HG03280 (cell line): ENCODE data around the gene CRYBB1.

Experiments used
- ATAC-seq: cut with Tn5 transposase; IDR thresholded peaks from one replicate; pipeline ENCODE4 v1.9.1; 2021; ENCODE audit warnings: mild to moderate bottlenecking, moderate library complexity; ENCODE audit not compliant: unreplicated experiment

The CRYBB1 gene

DNA sequence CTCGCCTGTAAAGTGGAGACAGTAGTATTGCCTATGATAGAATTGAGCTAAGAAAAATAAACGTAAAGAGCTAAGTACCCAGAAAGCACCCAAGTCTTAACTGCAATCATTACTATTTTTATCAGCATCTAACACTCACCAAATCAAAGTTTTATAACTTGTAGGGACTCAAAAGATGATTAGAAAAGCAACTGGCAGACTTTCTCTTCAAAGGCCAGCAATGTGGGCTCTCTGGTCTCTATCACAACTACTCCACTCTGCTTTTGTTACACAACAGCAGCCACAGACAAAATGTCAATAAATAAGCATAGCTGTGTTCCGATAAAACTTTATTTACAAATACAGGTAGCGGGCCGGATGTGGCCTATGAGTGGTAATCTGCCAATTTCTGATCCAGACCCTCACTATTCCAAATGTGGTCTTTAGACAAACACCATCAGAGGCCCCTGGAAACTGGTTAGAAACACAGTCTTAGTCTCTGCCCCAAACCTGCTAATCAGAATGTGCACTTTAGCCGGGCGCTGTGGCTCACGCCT, 36.1 kb downstream of the CRYBB1 start:
- no peak for ATAC-seq

DNA sequence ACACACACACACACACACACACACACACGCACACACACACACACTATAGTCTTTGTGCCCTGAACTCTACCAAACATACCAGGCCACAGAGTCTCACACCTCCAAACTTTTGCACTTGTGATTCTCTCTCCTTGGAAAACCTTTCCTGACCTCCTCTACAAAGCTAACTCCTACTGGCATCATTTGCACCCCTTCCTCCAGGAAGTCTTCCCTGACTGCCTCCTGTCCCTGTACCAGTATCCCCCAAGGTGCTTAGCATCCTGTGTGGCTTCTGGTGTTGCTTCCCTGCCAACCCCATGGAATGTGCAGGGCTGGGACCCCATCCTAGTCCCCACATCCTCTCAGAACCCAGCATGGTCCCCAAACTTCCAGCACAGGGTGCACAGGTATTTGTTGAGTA, 36.8 kb downstream of the CRYBB1 start:
- no peak for ATAC-seq

DNA sequence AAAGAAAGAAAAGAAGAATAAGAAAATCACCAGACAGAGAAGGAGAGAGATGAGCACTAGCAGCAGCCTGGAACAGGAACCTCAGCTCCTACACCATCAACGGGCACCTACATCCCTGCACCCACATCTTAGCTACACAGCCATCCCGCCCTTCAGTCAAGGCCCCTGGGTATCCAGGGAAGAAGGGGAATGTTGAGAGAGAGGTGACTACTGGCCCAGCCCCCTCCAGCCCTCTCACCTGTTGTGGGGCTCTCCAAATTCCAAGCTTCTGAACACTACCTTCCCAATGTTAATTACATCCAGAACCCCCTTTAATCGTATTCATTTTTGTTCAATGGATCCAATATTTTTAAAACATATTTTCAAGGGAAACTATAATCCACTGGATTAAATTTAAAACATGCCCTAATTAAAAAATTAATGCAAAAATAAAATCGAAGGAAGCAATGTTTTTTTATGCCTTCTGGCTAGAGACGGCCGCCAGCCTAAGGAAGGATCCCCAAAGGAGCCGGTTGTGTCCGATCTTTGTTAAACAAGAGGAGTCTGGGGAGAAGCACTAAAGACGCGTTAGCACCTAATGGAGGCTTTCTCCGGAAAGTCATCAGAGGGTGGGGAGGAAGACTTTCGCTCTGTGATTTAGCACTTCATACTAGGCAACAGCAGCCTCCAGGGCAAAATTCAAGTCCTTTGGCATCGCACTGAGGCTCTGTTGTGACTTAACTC, 37.4 kb downstream of the CRYBB1 start:
- ATAC-seq, result no peak

DNA sequence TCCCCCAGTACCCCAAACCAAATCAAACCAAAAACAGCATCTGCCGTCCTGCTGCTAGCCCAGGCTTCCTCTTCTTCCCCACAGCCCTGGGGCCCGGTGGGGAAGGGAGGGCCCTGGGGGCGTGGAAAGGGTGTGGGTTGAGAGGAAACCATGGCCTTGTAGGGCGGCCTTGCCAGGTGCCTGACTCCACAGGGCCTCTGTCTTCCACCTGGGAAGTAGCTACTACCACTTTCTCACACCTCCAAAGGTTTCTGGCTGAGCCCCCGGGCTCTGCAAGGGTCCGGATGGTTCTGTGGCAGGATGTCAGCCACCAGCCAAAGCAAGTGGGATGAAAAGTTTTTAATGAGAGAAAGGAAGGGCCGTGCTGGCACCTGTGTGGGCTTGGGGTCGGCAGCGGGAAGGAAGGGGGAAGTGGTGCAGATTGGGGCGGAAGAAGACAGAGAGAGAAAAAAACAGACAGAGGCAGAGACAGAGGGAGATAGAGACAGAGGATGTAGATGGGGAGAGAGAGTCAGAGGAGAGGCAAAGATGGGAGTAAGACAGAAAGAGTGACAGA, 38.4 kb downstream of the CRYBB1 start:
- ATAC-seq, result no peak

DNA sequence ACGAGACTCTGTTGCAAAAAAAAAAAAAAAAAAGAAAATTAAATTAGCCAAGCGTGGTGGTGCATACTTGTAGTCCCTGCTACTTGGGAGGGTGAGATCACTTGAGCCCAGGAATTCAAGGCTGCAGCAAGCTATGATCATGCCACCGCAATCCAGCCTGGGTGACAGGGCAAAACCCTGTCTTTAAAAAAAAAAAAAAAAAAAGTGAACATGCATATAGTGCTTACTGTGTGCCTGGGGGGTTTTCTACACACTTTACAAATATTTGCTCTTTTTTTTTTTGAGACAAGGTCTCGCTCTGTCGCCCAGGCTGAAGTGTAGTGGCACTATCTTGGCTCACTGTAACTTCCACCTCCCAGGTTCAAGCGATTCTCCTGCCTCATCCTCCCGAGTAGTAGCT, 40.7 kb downstream of the CRYBB1 start:
- ATAC-seq, result no peak

DNA sequence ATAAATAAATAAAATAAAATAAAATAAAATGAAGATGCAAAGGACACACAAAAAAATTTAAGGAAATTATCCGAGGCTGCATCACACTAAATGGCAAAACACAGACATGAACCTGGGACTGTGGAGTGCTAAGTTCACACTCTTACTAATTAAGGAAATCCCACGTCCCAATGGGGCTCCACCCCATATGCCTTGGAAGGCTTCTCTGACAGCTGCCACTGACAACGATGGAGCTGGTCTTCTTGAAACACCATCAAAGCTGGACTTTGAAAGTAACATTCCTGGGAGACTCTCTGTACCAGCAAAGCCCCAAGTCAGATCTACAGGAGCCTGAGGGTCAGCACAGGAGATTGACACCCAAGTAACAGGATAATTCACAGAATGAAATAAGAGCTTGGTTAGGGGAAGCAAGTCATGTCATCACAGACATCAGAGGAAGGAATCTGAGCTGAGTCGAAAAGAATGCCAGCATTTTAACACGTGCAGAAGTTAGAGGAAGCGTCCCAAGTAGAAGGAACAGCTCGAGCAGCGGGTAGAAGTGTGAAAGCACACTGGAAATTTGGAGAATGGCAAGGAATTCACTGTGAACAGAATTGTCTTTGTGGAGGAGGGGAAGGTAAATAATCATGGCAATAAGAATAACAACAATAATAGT, 41.7 kb downstream of the CRYBB1 start:
- no peak for ATAC-seq

DNA sequence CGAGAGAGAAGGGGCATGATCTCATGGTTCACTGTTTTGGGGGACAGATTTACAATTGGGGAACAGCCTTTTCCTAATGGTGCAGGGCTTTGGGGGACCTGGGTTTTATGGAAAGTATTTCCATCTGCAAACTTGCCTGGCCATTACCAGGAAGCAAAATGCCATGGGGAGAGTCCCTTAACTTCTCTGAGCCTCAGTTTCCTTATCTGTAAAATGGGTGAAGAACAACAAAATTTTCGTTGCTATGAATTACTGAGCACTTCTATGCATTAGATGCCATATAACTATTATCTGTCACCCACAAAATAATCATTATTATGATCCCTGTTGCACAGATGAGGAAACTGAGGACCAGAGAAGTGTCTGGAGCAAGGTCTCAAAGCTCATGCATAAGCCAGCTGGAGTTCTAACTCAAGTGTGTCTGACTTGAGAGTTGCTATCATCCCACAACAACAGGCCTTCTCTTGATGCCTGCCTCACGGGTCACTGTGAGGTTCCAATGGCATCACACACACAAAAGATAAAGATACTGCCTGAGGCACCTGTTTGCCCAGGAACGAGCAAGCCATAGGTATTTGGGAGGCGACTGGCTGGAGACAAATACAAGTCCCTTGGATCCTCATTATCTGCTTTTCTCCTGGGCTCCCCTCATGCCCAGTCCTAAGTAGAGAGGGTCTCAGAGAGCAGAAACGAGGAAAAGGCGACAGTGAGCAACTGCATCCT, 43.7 kb downstream of the CRYBB1 start:
- ATAC-seq, result no peak

DNA sequence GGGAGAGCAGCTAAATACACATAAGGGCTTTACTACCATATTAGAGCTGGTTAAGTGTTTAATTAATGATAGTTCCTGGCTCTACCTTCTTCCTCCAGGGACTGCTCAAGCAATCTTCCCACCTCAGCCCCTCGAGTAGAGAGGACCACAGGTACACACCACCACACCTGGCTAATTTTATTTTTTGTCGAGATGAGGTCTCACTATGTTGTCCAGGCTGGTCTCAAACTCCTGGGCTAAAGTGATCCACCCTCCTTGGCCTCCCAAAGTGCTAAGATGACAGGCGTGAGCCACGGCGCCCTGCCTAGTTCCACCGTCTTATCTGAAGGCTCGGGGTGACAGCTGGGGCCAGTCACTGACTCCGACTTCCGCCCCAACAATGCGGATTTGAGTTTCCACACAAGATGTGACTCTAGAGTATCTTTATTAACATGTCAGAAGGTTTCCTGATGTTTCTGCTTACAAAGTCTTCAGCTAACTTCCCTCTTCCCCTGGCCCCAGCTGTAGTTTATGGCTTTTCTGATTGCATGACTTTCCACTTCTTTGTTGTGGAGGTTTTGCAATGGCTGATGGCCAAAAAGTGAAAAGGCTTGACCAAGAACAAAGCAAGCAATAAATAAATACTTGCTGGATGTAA, 44.7 kb downstream of the CRYBB1 start:
- ATAC-seq, result no peak

DNA sequence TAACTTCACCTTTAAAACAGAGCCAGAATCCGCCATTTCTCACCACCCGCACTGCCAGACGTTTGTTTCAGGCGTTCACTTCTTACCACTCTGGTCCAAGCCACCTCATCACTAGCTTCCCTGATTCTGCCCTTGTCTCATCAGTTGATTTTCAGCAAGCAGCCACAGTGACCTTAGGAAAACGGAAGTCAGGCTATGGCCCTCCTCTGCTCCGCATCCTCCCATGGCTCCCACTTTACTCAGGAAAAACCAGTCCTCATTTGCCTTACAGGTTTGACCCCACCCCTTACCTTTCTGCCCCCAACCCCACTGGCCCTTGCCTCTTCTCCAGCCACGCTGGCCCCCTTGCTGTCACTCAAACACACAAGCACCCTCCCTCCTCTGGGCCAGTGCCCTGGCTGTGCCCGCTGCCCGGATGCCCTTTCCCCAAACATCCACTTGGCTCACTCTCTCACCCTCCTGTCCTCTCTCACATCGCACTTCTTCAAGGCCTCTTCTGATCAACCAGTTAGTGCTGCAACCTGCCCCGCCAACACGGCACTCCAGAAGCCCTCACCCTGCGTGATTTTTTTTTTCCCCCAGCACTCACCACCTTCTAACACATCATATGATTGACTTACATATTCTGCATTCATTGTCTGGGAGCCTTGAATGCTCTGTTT, 46.8 kb downstream of the CRYBB1 start:
- no peak for ATAC-seq

DNA sequence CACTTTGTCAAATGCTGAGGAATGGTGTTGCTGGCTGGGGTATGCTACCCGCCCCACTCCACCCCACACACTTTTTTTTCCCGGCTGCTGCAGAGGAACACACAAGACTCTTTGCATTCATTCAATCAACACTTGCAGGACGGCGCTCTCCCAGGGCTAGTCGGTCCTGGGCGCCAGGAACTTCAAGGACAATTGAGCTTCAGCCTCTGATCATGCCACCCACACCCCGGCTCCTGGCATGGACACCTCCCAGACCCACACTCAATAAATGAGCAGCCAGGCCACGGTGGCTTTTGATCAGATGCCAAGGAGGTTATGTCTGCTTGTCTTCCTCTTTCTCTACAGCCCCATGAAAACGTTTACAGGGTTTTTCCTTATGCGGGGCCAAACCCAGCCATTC, 47.7 kb downstream of the CRYBB1 start:
- ATAC-seq, result no peak

DNA sequence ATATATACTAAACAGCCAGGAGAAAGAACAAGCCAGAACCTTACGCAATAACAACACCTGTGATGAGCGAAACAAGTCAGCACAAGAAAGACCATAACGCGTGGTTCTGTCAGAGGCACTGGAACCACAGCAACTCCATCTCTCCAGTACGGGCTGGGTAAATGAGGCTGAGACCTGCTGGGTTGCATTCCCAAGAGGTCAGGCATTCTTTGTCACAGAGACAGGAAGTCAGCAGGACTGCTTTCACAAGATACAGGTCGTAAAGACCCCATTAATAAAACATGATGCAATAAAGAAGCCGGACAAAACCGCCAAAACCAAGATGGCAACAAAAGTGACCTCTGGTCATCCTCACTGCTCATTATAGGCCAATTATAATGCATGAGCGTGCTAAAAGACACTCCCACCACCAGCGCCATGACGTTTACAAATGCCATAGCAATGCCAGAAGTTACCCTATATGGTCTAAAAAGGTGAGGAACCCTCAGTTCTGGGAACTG, 49.6 kb downstream of the CRYBB1 start:
- ATAC-seq, result no peak

DNA sequence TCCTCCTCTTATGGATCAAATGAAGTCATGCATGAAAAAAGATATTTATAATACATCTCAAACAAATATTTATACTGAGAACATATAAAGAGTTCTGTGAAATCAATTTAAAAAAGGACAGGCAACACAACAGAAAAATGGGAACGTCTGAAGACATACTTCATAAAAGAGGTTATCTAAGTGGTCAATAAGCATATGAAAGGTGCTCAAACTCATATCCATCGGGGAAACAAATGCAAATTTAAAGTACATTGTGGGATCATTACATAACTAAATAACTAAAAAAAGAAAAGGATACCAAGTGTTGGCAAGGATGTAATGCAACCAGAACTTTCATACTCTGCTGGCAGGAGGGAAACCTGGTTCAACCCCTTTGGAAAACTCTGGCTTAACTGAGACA, 50.2 kb downstream of the CRYBB1 start:
- no peak for ATAC-seq

DNA sequence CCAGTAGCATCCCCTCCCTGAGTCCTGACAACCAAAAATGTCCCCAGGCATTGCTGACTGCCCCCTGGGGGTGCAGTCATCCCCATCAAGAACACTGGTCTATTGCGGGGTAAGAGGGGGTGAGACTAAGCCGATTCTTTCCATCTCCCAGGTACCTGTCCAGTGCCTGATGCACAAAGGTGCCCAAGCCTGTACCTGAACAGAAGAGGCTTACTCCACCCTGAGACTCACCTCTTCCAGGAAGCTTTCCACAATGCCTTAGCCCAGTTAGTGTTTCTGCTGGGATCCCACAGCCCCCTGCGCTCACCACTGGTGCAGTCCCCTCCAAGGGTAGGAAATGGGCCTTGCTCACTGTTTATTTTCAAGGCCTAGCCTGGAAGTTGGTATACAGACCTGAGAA, 50.8 kb downstream of the CRYBB1 start:
- ATAC-seq, result no peak

DNA sequence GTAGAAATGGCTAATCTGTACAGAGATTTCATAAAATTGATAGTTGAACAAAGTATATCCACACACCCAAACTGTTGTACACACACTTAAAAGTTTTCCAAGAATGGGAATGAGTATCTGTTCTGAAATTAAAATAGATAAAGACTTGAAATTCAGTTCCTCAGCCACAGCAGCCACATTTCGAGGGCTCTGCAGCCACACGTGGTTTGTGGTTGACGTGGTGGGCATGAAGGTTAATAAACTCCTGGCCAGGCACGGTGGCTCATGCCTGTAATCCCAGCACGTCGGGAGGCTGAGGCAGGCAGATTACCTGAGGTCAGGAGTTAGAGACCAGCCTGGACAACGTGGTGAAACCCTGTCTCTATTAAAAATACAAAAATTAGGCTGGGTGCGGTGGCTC, 51.9 kb downstream of the CRYBB1 start:
- no peak for ATAC-seq

DNA sequence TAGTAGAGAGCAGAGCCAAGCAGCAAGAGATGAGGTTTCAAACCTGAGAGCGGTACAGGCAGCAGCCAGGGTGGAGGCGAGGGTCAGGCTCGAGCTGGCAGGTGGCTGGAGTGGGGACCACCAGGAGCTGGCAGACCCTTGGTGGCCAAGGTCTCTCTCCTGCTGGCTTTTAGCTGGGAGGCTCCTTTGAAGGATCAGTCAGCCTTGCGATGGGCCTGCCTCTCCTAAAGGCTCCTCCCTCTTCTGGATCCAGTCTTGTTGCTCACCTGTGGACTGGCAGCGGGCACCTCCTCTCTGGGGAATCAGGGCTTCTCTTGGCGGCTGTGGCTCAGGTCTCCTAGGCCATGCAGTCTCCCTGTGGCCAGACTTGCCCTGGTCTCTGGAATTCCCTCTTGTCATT, 52.6 kb downstream of the CRYBB1 start:
- ATAC-seq, result no peak

DNA sequence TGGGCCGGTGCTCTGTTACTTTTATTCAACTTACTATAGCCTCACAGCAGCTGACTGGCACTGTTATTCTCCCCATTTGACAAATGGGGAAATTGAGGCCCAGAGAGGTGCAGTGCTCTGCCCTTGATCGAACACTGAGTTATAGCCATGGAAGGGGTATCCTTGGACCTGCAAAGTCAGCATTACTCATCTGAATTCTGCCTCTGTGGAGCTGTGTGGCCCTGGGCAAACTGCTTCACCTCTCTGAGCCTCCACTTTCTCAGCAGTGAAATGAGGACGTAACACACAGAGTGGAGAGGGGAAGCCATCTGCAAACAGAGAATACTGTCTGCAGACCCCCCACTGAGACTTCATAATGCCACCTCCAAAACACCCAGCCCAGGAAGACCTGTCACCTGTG, 53.2 kb downstream of the CRYBB1 start:
- ATAC-seq, result no peak

DNA sequence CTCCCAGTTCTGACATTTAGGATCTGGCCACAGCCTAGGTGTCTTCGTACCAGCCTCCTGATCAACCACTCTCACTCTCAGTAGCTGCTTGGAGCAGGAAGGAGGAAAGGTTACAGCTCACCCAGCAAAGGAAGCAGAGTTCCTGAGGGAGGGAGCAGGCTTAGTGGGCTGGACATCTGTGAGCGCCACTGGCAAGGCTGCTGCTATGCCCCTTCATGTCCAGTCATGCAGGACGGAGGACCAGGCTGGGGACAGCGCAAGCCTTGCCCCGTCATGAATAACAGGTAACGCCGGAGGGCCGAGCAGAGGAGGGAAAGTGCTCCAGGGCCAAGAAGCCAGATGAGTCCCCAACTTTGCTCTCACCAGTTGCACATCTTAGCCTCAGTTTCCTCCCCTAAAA, 53.6 kb downstream of the CRYBB1 start:
- no peak for ATAC-seq

DNA sequence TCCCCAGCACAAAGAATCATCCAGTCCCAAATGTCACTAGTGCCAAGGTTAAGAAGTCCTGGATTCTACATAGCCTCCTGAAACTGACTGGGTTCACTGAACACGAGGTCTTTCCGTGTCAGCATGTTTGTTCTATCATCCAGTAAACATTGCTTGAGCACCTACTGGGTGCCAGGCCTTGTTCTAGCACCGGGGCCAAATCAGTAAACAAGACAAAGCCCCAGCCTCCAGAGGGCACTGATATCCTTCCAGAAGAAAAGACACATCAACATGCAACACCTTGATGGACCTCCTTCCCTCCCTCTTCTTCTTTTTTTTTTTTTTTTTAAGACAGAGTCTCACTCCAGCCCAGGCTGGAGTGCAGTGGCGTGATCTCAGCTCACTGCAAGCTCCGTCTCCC, 54.8 kb downstream of the CRYBB1 start:
- no peak for ATAC-seq

DNA sequence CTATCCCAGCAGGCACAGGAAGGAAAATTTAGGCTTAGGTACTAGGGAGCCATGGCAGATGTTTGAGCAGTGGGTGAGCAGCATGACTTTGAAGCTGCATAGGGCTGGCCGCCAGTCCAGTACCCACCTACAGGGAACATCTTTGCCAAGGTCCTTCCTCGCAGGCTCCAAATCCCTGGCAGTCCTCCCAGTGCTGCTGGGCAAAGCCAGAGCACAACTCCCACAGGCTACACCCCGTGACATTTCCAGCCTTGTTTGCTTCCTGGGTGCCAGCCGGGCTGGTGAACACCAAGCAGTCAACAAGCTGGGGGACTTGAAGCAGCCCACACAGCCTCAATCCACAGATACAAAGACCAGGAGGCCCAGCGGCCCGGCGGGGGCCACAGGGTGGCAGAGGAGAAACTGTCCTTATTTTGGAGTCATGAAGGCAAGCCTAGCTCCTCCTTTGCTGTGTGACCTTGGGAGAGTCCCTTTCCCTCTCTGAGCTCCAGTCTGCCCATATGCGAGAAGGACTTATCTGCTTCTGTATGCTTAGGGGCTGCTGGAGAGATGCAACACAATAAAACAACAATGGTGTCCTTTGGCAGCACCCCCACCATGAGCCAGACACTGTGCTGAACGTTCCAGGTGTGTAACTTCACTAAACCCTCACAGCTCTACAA, 55.9 kb downstream of the CRYBB1 start:
- no peak for ATAC-seq
